ENCODE measurements around the gene SRRM4.

DNA sequence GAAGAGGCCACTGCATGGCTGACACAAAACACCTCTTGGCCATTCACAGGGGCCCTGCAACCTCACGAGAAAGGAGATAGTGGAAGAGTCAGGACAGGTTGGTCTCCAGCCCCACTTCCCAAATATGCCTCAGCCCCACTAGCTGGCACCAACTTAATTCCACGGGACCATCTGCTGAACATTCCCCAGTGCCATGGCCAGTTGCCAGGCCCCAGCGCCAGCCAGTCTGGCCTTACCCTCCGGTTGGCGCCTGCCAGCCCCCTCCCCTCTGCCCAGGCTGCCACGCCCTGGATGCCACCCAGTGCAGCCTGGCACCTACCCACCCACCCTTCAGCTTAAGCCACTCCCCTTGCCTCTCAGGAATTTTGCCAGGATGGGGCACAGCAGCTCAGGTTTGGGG is 176.2 kb downstream of the SRRM4 start:
- TF ChIP-seq, protein P1, sequence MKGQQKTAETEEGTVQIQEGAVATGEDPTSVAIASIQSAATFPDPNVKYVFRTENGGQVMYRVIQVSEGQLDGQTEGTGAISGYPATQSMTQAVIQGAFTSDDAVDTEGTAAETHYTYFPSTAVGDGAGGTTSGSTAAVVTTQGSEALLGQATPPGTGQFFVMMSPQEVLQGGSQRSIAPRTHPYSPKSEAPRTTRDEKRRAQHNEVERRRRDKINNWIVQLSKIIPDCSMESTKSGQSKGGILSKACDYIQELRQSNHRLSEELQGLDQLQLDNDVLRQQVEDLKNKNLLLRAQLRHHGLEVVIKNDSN (CRISPR knock-in tag; IDR thresholded peaks at IDR 0.05) = no peak
- TF ChIP-seq JUN (CRISPR knock-in tag; IDR thresholded peaks at IDR 0.05) (no peak), CREM (CRISPR knock-in tag; IDR thresholded peaks at IDR 0.05) (no peak), ZNF423 (CRISPR knock-in tag; IDR thresholded peaks at IDR 0.05) (no peak), SP1 (CRISPR knock-in tag; conservative IDR thresholded peaks at IDR 0.05) (no peak), KAT7 (CRISPR knock-in tag; IDR thresholded peaks at IDR 0.05; ENCODE audit: borderline replicate concordance) (no peak), NFE2L1 (CRISPR knock-in tag; IDR thresholded peaks at IDR 0.05) (no peak), NFYB (CRISPR knock-in tag; conservative IDR thresholded peaks at IDR 0.05; ENCODE audit: low read depth) (no peak)
- TF ChIP-seq, protein P2, sequence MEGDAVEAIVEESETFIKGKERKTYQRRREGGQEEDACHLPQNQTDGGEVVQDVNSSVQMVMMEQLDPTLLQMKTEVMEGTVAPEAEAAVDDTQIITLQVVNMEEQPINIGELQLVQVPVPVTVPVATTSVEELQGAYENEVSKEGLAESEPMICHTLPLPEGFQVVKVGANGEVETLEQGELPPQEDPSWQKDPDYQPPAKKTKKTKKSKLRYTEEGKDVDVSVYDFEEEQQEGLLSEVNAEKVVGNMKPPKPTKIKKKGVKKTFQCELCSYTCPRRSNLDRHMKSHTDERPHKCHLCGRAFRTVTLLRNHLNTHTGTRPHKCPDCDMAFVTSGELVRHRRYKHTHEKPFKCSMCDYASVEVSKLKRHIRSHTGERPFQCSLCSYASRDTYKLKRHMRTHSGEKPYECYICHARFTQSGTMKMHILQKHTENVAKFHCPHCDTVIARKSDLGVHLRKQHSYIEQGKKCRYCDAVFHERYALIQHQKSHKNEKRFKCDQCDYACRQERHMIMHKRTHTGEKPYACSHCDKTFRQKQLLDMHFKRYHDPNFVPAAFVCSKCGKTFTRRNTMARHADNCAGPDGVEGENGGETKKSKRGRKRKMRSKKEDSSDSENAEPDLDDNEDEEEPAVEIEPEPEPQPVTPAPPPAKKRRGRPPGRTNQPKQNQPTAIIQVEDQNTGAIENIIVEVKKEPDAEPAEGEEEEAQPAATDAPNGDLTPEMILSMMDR (IDR thresholded peaks at IDR 0.05) = no peak
- TF ChIP-seq, protein P3, sequence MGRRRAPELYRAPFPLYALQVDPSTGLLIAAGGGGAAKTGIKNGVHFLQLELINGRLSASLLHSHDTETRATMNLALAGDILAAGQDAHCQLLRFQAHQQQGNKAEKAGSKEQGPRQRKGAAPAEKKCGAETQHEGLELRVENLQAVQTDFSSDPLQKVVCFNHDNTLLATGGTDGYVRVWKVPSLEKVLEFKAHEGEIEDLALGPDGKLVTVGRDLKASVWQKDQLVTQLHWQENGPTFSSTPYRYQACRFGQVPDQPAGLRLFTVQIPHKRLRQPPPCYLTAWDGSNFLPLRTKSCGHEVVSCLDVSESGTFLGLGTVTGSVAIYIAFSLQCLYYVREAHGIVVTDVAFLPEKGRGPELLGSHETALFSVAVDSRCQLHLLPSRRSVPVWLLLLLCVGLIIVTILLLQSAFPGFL (CRISPR knock-in tag; IDR thresholded peaks at IDR 0.05; ENCODE audit: borderline replicate concordance) = no peak

All from WTC11 (cell line).